Medulla oblongata (tissue), 1 donor: ENCODE measurements around the gene THBS2.
"Not testable (repeated sequence)": the region's sequence is repeated elsewhere in the genome, so short reads cannot be mapped to it uniquely, and the experiment has no call there.

Experiments used
- DNase-seq: peaks from one replicate; pipeline ENCODE4 v3.0.0-alpha.2; 2015; ENCODE audit errors: extremely low spot score

THBS2 gene

GRCh38 chr6:169184419-169184818, 69.2 kb downstream of the THBS2 start:
- DNase-seq, result no peak

- DNase-seq, result no peak
Observed at GRCh38 chr6:169183233-169183632, 70.4 kb downstream of the THBS2 start.

- not testable (repeated sequence) for DNase-seq
Observed at GRCh38 chr6:169179831-169180230, 73.8 kb downstream of the THBS2 start.

- no peak for DNase-seq
Observed at GRCh38 chr6:169177516-169178166, 76.0 kb downstream of the THBS2 start.

GRCh38 chr6:169176361-169176991, 77.2 kb downstream of the THBS2 start:
- no peak for DNase-seq

- no peak for DNase-seq
Observed at GRCh38 chr6:169175360-169175887, 78.2 kb downstream of the THBS2 start.

GRCh38 chr6:169174516-169175359, 78.9 kb downstream of the THBS2 start:
- no peak for DNase-seq

- DNase-seq, result no peak
Observed at GRCh38 chr6:169173532-169174268, 79.9 kb downstream of the THBS2 start.

- no peak for DNase-seq
Observed at GRCh38 chr6:169172946-169173345, 80.7 kb downstream of the THBS2 start.

GRCh38 chr6:169172456-169172855, 81.2 kb downstream of the THBS2 start:
- no peak for DNase-seq

GRCh38 chr6:169171951-169172350, 81.7 kb downstream of the THBS2 start:
- DNase-seq, result no peak

- DNase-seq, result no peak
Observed at GRCh38 chr6:169171016-169171415, 82.6 kb downstream of the THBS2 start.

GRCh38 chr6:169170583-169170955, 83.1 kb downstream of the THBS2 start:
- no peak for DNase-seq

- DNase-seq, result no peak
Observed at GRCh38 chr6:169169941-169170582, 83.6 kb downstream of the THBS2 start.

- no peak for DNase-seq
Observed at GRCh38 chr6:169169375-169169774, 84.3 kb downstream of the THBS2 start.

GRCh38 chr6:169168706-169169105, 84.9 kb downstream of the THBS2 start:
- DNase-seq, result no peak

GRCh38 chr6:169168302-169168630, 85.4 kb downstream of the THBS2 start:
- DNase-seq, result no peak

GRCh38 chr6:169167581-169168301, 85.9 kb downstream of the THBS2 start:
- DNase-seq, result no peak

GRCh38 chr6:169166896-169167580, 86.6 kb downstream of the THBS2 start:
- DNase-seq, result no peak
